OCI-LY7 (cell line): Measurements from ENCODE around the gene DDIAS. TPM values are rescaled to one million over a fixed set of nuclear protein-coding genes. Genes with fewer than 3 reads are reported as not detected.
"Not testable (repeated sequence)": the region's sequence is repeated elsewhere in the genome, so short reads cannot be mapped to it uniquely, and the experiment has no call there.

Experiments
- BruUV-seq: library from RNA; stranded (reverse); fragments of 400-500 nt; replicated peaks from 2 replicates; lab custom pipeline; 2021; lab: Mats Ljungman, UMichigan
- CTCF ChIA-PET: fragments of 300-600 bp; sonication (Branson Sonifier 250); formaldehyde crosslinking; loops from one replicate; lab custom pipeline; 2022; ENCODE audit warnings: antibody characterized with exemption; ENCODE audit not compliant: unreplicated experiment; lab: Charles Lee
- POLR2A ChIA-PET: fragments of 300-600 bp; sonication (Branson Sonifier 250); formaldehyde crosslinking; loops from one replicate; lab custom pipeline; 2022; ENCODE audit warnings: antibody characterized with exemption; lab: Charles Lee
- DNase-seq: peaks from one replicate; pipeline ENCODE4 v3.0.0-alpha.2; 2015; ENCODE audit warnings: low spot score
- H2AFZ ChIP-seq: fragments of 200-600 bp; sonication (generic), shearing (Covaris generic); 2 replicates; pipeline ENCODE4 v1.6.1; 2014; ENCODE audit warnings: mild to moderate bottlenecking, antibody characterized with exemption, low read length, moderate library complexity
- H3K27ac ChIP-seq: fragments of 200-600 bp; sonication (generic); 2 replicates; pipeline ENCODE4 v1.5.1; 2014; ENCODE audit warnings: mixed run types, low read depth, mild to moderate bottlenecking, moderate library complexity, low read length, inconsistent platforms; ENCODE audit not compliant: poor library complexity, severe bottlenecking
- H3K36me3 ChIP-seq: fragments of 200-600 bp; sonication (generic); 2 replicates; pipeline ENCODE4 v1.6.1; 2014; ENCODE audit warnings: mild to moderate bottlenecking, antibody characterized with exemption, low read length, moderate library complexity, mixed read lengths; ENCODE audit not compliant: insufficient read depth
- H3K4me1 ChIP-seq: fragments of 200-600 bp; sonication (generic); 2 replicates; pipeline ENCODE4 v1.5.1; 2014; ENCODE audit warnings: mild to moderate bottlenecking, low read length; ENCODE audit not compliant: insufficient read depth, poor library complexity, severe bottlenecking
- H3K4me2 ChIP-seq: fragments of 200-600 bp; sonication (generic); 2 replicates; pipeline ENCODE4 v1.6.1; 2014; ENCODE audit warnings: mild to moderate bottlenecking, low read length
- H3K4me3 ChIP-seq: fragments of 200-600 bp; sonication (generic); 2 replicates; pipeline ENCODE4 v1.5.1; 2014; ENCODE audit warnings: mild to moderate bottlenecking, low read depth, low read length; ENCODE audit not compliant: poor library complexity, severe bottlenecking
- H3K79me2 ChIP-seq: fragments of 200-600 bp; sonication (generic); 2 replicates; pipeline ENCODE4 v1.6.1; 2016; ENCODE audit warnings: low read depth, mild to moderate bottlenecking, low read length, moderate library complexity, mixed read lengths; ENCODE audit not compliant: insufficient read depth
- H3K9me2 ChIP-seq: fragments of 200-600 bp; sonication (generic); 2 replicates; pipeline ENCODE4 v1.6.1; 2016; ENCODE audit warnings: mild to moderate bottlenecking, low read length, mixed read lengths; ENCODE audit not compliant: insufficient read depth
- H3K9me3 ChIP-seq: fragments of 200-600 bp; sonication (generic); 2 replicates; pipeline ENCODE4 v1.6.1; 2014; ENCODE audit warnings: mild to moderate bottlenecking, mixed run types, low read length, mixed read lengths
- H4K20me1 ChIP-seq: fragments of 200-600 bp; sonication (generic); 2 replicates; pipeline ENCODE4 v1.6.1; 2014; ENCODE audit warnings: mild to moderate bottlenecking, antibody characterized with exemption, low read length, moderate library complexity, mixed read lengths; ENCODE audit not compliant: insufficient read depth
- EZH2phosphoT487 ChIP-seq: fragments of 200-600 bp; sonication (generic); IDR thresholded peaks from 2 replicates; pipeline ENCODE4 v1.6.1; 2018; ENCODE audit warnings: low read depth, borderline replicate concordance, mild to moderate bottlenecking, mixed run types, antibody characterized with exemption, low read length, moderate library complexity, mixed read lengths
- intact Hi-C: fragments of 100-400 bp; cut with micrococcal nuclease; formaldehyde crosslinking; loops from one replicate; pipeline ENCODE4 v1.10.0; 2022; ENCODE audit not compliant: unreplicated experiment
- total RNA-seq, 2 experiments: library from RNA; depleted of rRNA in 1 of 2; stranded (reverse); fragments of >200 nt in 1 of 2; shearing (Covaris generic) in 1 of 2; gene quantifications; 2 replicates each; pipeline ENCODE4 v1.2.3, GENCODE V29; 2014 to 2022
- TF ChIP-seq, protein P1 (sequence below): fragments of 200-600 bp; sonication (generic); conservative IDR thresholded peaks from 2 replicates; pipeline ENCODE4 v1.5.1; 2014; ENCODE audit warnings: mild to moderate bottlenecking, antibody characterized with exemption, low read length, moderate library complexity, mixed read lengths

The DDIAS gene
- total RNA-seq, 2 experiments from 2014 or later = 16.7 to 23.1 TPM

DNA sequence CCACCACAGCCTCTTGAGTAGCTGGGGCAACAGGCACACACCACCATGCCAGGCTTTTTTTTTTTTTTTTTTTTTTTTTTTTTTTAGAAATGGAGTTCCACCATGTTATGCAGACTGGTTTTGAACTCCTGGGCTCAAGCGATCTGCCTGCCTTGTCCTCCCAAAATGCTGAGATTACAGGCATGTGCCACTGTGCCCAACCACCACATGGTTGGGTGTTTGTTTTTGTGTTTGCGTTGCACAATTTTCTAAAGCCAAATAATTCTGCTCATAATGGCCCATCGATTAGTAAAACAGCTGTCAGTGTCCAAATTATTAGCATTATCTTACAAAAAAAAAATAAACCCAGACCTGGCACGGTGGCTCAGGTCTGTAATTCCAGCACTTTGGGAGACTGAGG, 65.8 kb downstream of the DDIAS start:
- Histone ChIP-seq H3K9me2 (no peaks in the 10 kb centered on the region), H3K4me2 (no peak overlapping the region), H4K20me1 (no peaks in the 10 kb centered on the region), H3K4me1 (peaks cover 65% of the 10 kb centered on the region), H3K4me3 (no peak overlapping the region), H3K27ac (peak overlapping the region; percentile 98), H3K9me3 (peaks cover 20% of the 10 kb centered on the region; the same call in 1 of the 2 replicates), H3K36me3 (peaks cover 10% of the 10 kb centered on the region), H3K79me2 (peaks cover 4% of the 10 kb centered on the region; the same call in 1 of the 2 replicates), H2AFZ (no peak overlapping the region)
- POLR2A ChIA-PET = interaction anchor here (0.7 kb wide), 1 partner anchor 89 kb away, joined by 3 read pairs; no protein-coding TSS in a partner anchor
- DNase-seq = no peak
- TF ChIP-seq, protein P1, sequence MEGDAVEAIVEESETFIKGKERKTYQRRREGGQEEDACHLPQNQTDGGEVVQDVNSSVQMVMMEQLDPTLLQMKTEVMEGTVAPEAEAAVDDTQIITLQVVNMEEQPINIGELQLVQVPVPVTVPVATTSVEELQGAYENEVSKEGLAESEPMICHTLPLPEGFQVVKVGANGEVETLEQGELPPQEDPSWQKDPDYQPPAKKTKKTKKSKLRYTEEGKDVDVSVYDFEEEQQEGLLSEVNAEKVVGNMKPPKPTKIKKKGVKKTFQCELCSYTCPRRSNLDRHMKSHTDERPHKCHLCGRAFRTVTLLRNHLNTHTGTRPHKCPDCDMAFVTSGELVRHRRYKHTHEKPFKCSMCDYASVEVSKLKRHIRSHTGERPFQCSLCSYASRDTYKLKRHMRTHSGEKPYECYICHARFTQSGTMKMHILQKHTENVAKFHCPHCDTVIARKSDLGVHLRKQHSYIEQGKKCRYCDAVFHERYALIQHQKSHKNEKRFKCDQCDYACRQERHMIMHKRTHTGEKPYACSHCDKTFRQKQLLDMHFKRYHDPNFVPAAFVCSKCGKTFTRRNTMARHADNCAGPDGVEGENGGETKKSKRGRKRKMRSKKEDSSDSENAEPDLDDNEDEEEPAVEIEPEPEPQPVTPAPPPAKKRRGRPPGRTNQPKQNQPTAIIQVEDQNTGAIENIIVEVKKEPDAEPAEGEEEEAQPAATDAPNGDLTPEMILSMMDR = no peak
- no peak for TF ChIP-seq EZH2phosphoT487
- CTCF ChIA-PET = no interaction called here
- intact Hi-C loops = loop anchor here (5.0 kb wide), 1 partner anchor 60 kb away; no protein-coding TSS in a partner anchor
- BruUV-seq = no TSS peak

DNA sequence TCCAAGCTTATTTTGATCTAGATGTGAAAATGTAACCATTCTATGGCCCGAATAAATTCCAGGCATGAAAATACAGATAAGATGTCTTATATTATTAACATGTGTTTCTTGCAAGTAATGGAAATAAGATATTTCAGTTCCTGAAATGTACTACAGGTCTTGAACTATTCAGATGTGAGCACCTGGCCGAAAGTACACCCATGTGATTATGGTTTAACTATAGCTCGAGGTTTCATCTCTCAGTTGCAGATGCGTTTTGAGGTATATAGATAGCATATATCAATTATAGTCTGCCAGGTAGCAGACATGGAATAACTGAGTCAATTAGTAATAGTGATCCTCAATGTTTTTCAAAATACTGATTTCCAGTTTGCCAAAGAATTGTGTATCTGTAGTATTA, 68.3 kb downstream of the DDIAS start:
- no TSS peak for BruUV-seq
- Histone ChIP-seq H4K20me1 (no peaks in the 10 kb centered on the region), H3K9me2 (no peaks in the 10 kb centered on the region), H3K4me3 (peak overlapping the region; percentile 33), H3K79me2 (peaks cover 24% of the 10 kb centered on the region; the same call in 1 of the 2 replicates), H3K4me2 (peak overlapping the region; percentile 73), H3K9me3 (peaks cover 16% of the 10 kb centered on the region; the same call in 1 of the 2 replicates), H3K27ac (peak overlapping the region; percentile 98), H3K36me3 (peaks cover 26% of the 10 kb centered on the region), H2AFZ (peak overlapping the region; percentile 67; the same call in 1 of the 2 replicates), H3K4me1 (peaks cover 88% of the 10 kb centered on the region)
- TF ChIP-seq, protein P1 = no peak
- TF ChIP-seq EZH2phosphoT487 = no peak
- CTCF ChIA-PET = interaction anchor here (0.6 to 0.9 kb wide), 3 partner anchors 35 to 134 kb away, joined by 3 to 8 read pairs (median 3); partner anchors contain the start of gene DDIAS
- intact Hi-C loops = loop anchor here (1.0 to 5.0 kb wide), 7 partner anchors 37 to 317 kb away; partner anchors contain the start of genes CCDC90B and PCF11
- POLR2A ChIA-PET = interaction anchor here (0.6 to 4.5 kb wide), 14 partner anchors 10 to 116 kb away, joined by 3 to 53 read pairs (median 4); partner anchors contain the start of gene RAB30
- peak; percentile 94 for DNase-seq

GRCh38 chr11:82970507-82971083, 69.1 kb downstream of the DDIAS start:
- CTCF ChIA-PET, BruUV-seq, H4K20me1 ChIP-seq, H3K9me2 ChIP-seq, H2AFZ ChIP-seq, DNase-seq: not testable (repeated sequence)
- Histone ChIP-seq H3K4me3 (peak overlapping the region; percentile 33), H3K36me3 (peaks cover 26% of the 10 kb centered on the region), H3K27ac (peak overlapping the region; percentile 98), H3K4me1 (peaks cover 90% of the 10 kb centered on the region), H3K9me3 (peaks cover 16% of the 10 kb centered on the region; the same call in 1 of the 2 replicates), H3K79me2 (peaks cover 32% of the 10 kb centered on the region; the same call in 1 of the 2 replicates), H3K4me2 (peak overlapping the region; percentile 73)
- intact Hi-C loops = loop anchor here (1.0 to 2.0 kb wide), 4 partner anchors 43 to 316 kb away; partner anchors contain the start of genes CCDC90B and PCF11
- POLR2A ChIA-PET = interaction anchor here (0.6 to 4.5 kb wide), 16 partner anchors 10 to 186 kb away, joined by 3 to 53 read pairs (median 4); partner anchors contain the start of genes PCF11, PRCP and RAB30

GRCh38 chr11:82971519-82971946, 70.0 kb downstream of the DDIAS start:
- H3K27ac ChIP-seq = peak overlapping the region; percentile 98
- BruUV-seq, H4K20me1 ChIP-seq, DNase-seq, CTCF ChIA-PET, H3K9me2 ChIP-seq, H3K4me2 ChIP-seq, H3K4me3 ChIP-seq, H2AFZ ChIP-seq: not testable (repeated sequence)
- intact Hi-C loops = loop anchor here (2.0 kb wide), 2 partner anchors 185 to 315 kb away; partner anchors contain the start of genes CCDC90B and PCF11
- peaks cover 35% of the 10 kb centered on the region; the same call in 1 of the 2 replicates for H3K79me2 ChIP-seq
- peaks cover 26% of the 10 kb centered on the region for H3K36me3 ChIP-seq
- H3K9me3 ChIP-seq = peaks cover 16% of the 10 kb centered on the region; the same call in 1 of the 2 replicates
- H3K4me1 ChIP-seq = peaks cover 95% of the 10 kb centered on the region
- POLR2A ChIA-PET = interaction anchor here (0.6 to 4.5 kb wide), 16 partner anchors 11 to 104 kb away, joined by 3 to 53 read pairs (median 4); partner anchors contain the start of genes PRCP and RAB30
